Mammary epithelial cell (primary cell): ENCODE results near the gene RPL27A.

Experiments
- CTCF ChIP-seq, 2 donors: IDR thresholded peaks in 1 of 2; conservative IDR thresholded peaks in 1 of 2; 2 replicates each; pipeline ENCODE4 v1.5.1; 2011 to 2012; ENCODE audit warnings: inconsistent platforms in 2 of 2, low read length in 2 of 2, mild to moderate bottlenecking in 2 of 2, control low read depth in 1 of 2, low read depth in 1 of 2; ENCODE audit not compliant: insufficient read depth in 1 of 2; ENCODE audit errors: extremely low read depth in 1 of 2
- EZH2 ChIP-seq: IDR thresholded peaks from 2 replicates; pipeline ENCODE4 v1.6.1; 2012; ENCODE audit warnings: low read length, inconsistent platforms, borderline replicate concordance

- TF ChIP-seq EZH2 (no peak), CTCF (conservative IDR thresholded peaks at IDR 0.05 in 1 of 2, IDR thresholded peaks at IDR 0.05 in 1 of 2; ENCODE audit: extremely low read depth in 1 of 2, insufficient read depth in 1 of 2, low read depth in 1 of 2, low read length in 2 of 2) (no peak)
Measured at GRCh38 chr11:8717876-8718753, 35.5 kb downstream of the RPL27A start.
